Peyer's patch (tissue), 4 donors: ENCODE results near the gene PMM2. TPM values are rescaled to one million over a fixed set of nuclear protein-coding genes. Genes with fewer than 3 reads are reported as not detected.

Experiments used
- DNase-seq, 3 donors: peaks; one replicate each; pipeline ENCODE4 v3.0.0-alpha.2; 2017 to 2019
- H3K27ac ChIP-seq, 4 donors: fragments of 200-600 bp; sonication (generic); one replicate each; pipeline ENCODE4 v1.5.1; 2016 to 2019
- H3K27me3 ChIP-seq, 2 donors: fragments of 200-600 bp; sonication (generic); one replicate each; pipeline ENCODE4 v1.5.1; 2019
- H3K36me3 ChIP-seq, 3 donors: fragments of 200-600 bp; sonication (generic); one replicate each; pipeline ENCODE4 v1.5.1; 2016 to 2019
- H3K4me1 ChIP-seq, 4 donors: fragments of 200-600 bp; sonication (generic); one replicate each; pipeline ENCODE4 v1.5.1; 2016 to 2019
- H3K4me3 ChIP-seq, 4 donors: fragments of 200-600 bp; sonication (generic); 1 replicate in 3 of 4; 2 replicates in 1 of 4; pipeline ENCODE4 v1.5.1; 2016 to 2019; ENCODE audit warnings: mild to moderate bottlenecking in 1 of 4
- H3K9me3 ChIP-seq, 4 donors: fragments of 200-600 bp; sonication (generic); one replicate each; pipeline ENCODE4 v1.5.1; 2016 to 2019; ENCODE audit warnings: mild to moderate bottlenecking in 1 of 4
- POLR2A ChIP-seq, 2 donors: fragments of 450-650 bp; IDR thresholded peaks; one replicate each; pipeline ENCODE4 v1.5.1; 2017; ENCODE audit warnings: antibody characterized with exemption in 2 of 2, mild to moderate bottlenecking in 2 of 2, moderate library complexity in 2 of 2
- total RNA-seq, 4 donors: library from RNA; depleted of rRNA; stranded (reverse); fragments of >200 nt; gene quantifications; one replicate each; pipeline ENCODE4 v1.1.0, GENCODE V29; 2016
- TF ChIP-seq, protein P1 (sequence below), 6 experiments: fragments of 450-650 bp in 4 of 6; fragments of 200-600 bp in 2 of 6; sonication (generic) in 1 of 6; IDR thresholded peaks; one replicate each; pipeline ENCODE4 v1.5.1; 2017 to 2019; ENCODE audit warnings: antibody characterized with exemption in 6 of 6, mild to moderate bottlenecking in 3 of 6, moderate library complexity in 1 of 6

PMM2 gene
- total RNA-seq, 4 donors from 2014 or later: 49.5 to 84.2 (median 82.3) TPM

DNA sequence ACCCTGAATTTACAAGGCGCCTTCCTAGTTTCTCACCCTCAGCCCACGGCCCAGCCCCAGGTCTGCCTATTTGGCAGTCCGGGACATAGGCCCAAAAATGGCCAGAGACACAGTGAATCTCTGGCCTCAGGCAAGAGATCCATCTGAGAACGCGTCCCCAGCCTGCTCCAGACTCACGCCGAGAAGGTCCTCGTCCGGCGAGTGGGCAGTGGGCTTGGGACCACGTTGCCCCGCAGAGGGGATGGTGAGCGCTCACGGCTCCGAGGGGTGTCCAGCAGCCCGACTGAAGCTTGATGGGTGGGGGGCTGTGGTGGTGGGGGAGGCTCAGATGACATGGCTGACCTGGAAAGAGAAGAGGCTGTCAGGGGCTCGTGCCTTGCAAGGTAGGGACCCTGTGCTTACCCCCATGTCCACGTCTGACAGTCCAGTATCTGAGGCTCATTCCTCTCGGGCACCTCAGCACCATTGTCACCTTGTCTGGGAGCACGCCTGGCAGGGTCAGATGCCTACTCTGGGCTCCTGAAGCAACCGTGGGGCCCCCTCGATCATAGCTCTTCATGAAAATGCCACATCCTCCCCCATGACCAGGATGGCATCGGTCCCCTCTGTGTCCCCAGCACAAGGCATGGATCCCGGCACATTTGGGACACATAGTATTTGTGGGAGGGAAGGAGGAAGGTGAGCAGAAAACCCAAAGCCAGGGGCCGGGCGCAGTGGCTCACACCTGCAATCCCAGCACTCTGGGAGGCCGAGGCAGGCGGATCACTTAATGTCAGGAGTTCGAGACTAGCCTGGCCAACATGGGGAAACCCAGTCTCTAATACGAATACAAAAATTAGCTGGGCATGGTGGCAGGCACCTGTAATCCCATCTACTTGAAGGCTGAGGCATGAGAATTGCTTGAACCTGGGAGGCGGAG, 61.6 kb downstream of the PMM2 start:
- Histone ChIP-seq H3K27ac (peak overlapping the region in 3 of 4 donors; percentile 1 to 54 (median 36)), H3K36me3 (peaks cover 0 to 42% (median 0%) of the 10 kb centered on the region in 3 donors), H3K27me3 (no peaks in the 10 kb centered on the region), H3K4me1 (peaks cover 0 to 27% (median 1%) of the 10 kb centered on the region in 4 donors), H3K9me3 (no peaks in the 10 kb centered on the region), H3K4me3 (no peak overlapping the region)
- DNase-seq: no peak
- no peak for TF ChIP-seq POLR2A (IDR thresholded peaks at IDR 0.05)
- TF ChIP-seq, protein P1, sequence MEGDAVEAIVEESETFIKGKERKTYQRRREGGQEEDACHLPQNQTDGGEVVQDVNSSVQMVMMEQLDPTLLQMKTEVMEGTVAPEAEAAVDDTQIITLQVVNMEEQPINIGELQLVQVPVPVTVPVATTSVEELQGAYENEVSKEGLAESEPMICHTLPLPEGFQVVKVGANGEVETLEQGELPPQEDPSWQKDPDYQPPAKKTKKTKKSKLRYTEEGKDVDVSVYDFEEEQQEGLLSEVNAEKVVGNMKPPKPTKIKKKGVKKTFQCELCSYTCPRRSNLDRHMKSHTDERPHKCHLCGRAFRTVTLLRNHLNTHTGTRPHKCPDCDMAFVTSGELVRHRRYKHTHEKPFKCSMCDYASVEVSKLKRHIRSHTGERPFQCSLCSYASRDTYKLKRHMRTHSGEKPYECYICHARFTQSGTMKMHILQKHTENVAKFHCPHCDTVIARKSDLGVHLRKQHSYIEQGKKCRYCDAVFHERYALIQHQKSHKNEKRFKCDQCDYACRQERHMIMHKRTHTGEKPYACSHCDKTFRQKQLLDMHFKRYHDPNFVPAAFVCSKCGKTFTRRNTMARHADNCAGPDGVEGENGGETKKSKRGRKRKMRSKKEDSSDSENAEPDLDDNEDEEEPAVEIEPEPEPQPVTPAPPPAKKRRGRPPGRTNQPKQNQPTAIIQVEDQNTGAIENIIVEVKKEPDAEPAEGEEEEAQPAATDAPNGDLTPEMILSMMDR (IDR thresholded peaks at IDR 0.05): no peak

DNA sequence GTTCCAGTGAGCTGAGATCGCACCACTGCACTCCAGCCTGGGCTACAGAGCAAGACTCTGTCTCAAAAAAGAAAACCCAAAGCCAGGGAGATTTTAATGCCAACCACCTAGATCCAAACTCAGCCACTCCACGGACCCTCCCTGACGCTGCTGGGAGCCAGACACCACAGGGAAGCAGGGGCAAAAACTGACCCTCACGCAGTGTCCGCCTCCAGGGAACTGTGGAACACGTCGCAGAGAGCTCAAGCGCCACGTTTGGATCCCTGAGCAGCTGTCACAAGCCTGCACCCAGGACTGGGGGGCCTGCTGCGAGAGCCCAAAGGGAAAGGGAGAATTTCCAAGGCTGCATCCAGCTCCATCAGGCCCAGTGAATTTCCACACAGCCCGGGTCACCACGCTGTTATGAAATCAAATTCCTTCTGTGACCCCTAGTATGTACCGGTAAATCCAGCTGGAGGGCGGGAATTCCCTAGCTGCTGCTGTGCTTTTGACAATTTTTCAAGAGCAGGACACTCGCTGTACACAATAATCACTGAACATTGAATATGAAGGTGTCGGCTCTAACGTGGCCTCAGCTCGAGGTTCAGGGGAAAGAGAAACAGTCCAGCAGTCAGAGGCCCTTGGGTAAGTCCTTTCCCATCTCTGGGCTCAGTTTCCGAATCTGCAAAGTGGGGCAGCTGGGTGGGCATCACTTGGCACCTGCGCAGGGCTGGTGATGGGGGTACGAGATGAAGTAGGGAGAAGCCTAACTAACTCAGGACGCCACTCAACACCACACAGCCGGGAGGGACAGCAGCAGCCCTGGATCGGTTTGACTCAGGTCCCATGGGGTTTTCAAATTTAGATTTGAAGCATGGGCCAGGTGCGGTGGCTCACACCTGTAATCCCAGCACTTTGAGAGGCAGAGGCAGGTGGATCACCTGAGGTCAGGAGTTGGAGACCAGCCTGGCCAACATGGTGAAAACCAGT, 62.6 kb downstream of the PMM2 start:
- DNase-seq: peak in 1 of 3 donors; percentile 72

DNA sequence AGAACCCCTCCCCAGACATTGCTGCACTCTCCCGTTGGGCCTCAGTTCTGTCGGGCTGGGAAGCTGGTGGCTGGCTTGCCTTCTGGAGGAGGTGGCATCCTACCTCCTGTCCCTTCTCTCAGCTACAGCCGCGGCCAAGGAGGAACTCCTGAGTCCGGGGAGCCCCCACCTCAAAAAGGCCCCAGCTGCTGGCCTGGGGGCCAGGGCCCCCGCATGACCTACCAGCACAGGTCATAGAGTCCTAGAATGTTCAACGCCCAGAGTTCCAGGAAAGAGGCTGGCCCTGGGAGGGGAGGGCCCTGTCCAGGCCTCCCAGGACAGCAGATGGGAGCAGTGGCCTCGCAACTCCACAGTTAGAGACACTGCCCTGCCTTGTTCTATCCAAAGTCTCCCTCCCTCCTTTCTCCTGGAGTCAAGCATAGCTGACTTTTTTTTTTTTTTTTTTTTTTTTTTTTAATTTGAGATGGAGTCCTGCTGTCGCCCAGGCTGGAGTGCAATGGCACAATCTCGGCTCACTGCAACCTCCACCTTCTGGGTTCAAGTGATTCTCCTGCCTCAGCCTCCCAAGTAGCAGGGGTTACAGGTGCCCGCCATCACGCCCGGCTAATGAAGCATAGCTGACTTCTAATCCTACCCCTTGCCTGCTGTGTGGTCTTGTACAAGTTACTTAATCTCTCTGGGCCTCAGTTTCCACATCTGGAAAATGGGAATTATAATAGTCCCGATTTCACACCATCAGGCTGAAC, 64.1 kb downstream of the PMM2 start:
- no peak for DNase-seq

More for the DNA sequence above, 62.6 kb downstream of the PMM2 start:
- Histone ChIP-seq H3K36me3 (peaks cover 0 to 33% (median 0%) of the 10 kb centered on the region in 3 donors), H3K4me1 (peaks cover 0 to 36% (median 1%) of the 10 kb centered on the region in 4 donors), H3K4me3 (no peak overlapping the region), H3K27ac (peak overlapping the region in 3 of 4 donors; percentile 46 to 54 (median 52)), H3K27me3 (no peaks in the 10 kb centered on the region), H3K9me3 (no peaks in the 10 kb centered on the region)
- TF ChIP-seq, protein P1 (IDR thresholded peaks at IDR 0.05): no peak
- TF ChIP-seq POLR2A (IDR thresholded peaks at IDR 0.05): no peak

DNA sequence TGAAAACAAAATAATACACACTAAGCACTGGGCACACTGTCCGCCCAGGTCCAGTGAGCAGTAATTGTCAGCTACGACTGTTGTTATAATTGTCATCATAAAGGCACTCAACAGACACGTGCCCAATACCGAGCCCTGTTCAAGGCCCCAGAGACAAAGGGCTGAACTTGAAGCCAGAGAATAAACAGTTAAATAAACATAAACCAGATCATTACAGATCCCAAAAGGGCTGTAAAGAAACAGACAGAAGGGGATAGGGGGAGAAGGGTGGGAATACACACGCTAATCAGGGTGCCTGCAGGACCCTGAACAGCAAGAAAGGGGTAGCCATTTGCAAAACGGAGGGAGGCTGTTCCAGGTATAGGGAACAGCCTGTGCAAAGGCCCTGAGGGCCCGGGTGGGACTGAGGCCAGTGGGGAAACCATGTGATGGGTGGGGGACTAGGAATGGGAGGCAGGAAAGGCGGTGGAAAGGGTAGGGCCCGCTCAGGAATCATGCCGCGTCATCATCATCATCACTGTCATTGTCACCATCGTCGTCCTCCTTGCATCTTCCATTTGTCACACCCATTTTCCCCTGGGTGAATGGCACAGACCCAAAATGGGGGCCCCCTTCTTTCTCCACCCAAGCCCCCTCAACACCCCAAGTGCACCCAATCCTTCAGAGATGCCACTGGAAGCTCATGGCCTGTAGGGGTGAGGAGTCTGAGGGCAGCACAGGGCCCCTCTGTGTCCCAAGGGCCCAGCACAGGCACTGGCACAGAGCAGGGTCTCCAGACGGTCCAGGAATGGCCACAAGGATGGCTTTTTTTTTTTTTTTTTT, 64.9 kb downstream of the PMM2 start:
- H3K27me3 ChIP-seq: no peaks in the 10 kb centered on the region
- TF ChIP-seq POLR2A (IDR thresholded peaks at IDR 0.05): no peak
- TF ChIP-seq, protein P1 (IDR thresholded peaks at IDR 0.05): no peak
- H3K36me3 ChIP-seq: peaks cover 0 to 15% (median 0%) of the 10 kb centered on the region in 3 donors
- H3K27ac ChIP-seq: peak overlapping the region in 1 of 4 donors; percentile 71
- H3K9me3 ChIP-seq: no peaks in the 10 kb centered on the region
- DNase-seq: no peak
- H3K4me3 ChIP-seq: no peak overlapping the region
- peaks cover 3 to 59% (median 9%) of the 10 kb centered on the region in 4 donors for H3K4me1 ChIP-seq

More for the DNA sequence above, 64.1 kb downstream of the PMM2 start:
- no peaks in the 10 kb centered on the region for H3K9me3 ChIP-seq
- H3K4me3 ChIP-seq: no peak overlapping the region
- peaks cover 0 to 18% (median 0%) of the 10 kb centered on the region in 3 donors for H3K36me3 ChIP-seq
- H3K4me1 ChIP-seq: peaks cover 3 to 51% (median 6%) of the 10 kb centered on the region in 4 donors
- no peaks in the 10 kb centered on the region for H3K27me3 ChIP-seq
- H3K27ac ChIP-seq: peak overlapping the region in 3 of 4 donors; percentile 43 to 58 (median 52)
- TF ChIP-seq, protein P1 (IDR thresholded peaks at IDR 0.05): no peak
- TF ChIP-seq POLR2A (IDR thresholded peaks at IDR 0.05): no peak
